ENCODE measurements around the gene RHOA.

The RHOA gene

DNA sequence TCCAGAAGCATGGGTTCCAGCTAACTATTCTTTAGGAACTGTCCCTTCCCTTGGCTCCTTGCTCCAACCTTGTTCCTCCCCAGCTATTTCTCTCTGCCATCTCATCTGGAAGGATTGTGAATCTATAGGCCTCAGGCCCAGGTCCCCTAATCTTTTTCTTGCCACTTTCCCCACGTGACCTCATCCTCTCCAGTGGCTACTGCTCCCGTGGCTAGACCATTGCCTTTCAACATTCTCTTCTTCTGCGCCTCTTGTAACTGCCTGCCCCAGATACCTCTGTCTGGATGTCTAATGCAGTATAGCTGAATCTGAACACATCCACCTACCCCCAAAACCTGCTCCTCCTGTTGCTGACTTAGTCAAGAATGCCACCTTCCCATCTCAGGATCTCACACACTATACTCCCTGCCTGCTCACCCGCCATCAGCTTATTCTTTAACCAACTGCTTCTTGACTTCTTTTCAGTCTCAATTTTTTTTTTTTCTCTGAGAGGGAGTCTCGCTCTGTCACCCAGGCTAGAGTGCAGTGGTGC, 58.8 kb downstream of the RHOA start:
- POLR2A ChIA-PET = interaction anchor here (0.9 to 2.5 kb wide), 2 partner anchors 13 to 59 kb away, joined by 5 to 15 read pairs; partner anchors contain the start of genes RHOA, TCTA and USP4
- CTCF ChIA-PET = interaction anchor here (0.7 kb wide), 1 partner anchor 284 kb away, joined by 3 read pairs; no protein-coding TSS in a partner anchor
- Histone ChIP-seq H3K36me3 (ENCODE audit: control insufficient read depth in 2 of 2, insufficient read depth in 1 of 2, low read length in 2 of 2) (peaks cover 0 to 18% of the 10 kb centered on the region in 2 experiments; a peak in 2 of 3 replicates), H3K4me3 (ENCODE audit: low read depth, low read length) (no peak overlapping the region), H3K4me1 (ENCODE audit: control insufficient read depth, insufficient read depth, low read length) (no peaks in the 10 kb centered on the region), H3K9me3 (ENCODE audit: control insufficient read depth, insufficient read depth, low read depth, low read length) (no peaks in the 10 kb centered on the region), H3K27ac (ENCODE audit: extremely low read depth, low read depth, low read length) (no peak overlapping the region)
- no peak for TF ChIP-seq ZNF19 (tag by site-specific recombination; IDR thresholded peaks at IDR 0.05; ENCODE audit: low read depth)
- TF ChIP-seq ZNF529 (tag by site-specific recombination; IDR thresholded peaks at IDR 0.05; ENCODE audit: insufficient replicate concordance) = no peak
- no peak for TF ChIP-seq ZNF311 (tag by site-specific recombination; IDR thresholded peaks at IDR 0.05; ENCODE audit: borderline replicate concordance)
- TF ChIP-seq ZBTB21 (tag by site-specific recombination; IDR thresholded peaks at IDR 0.05) = no peak

DNA sequence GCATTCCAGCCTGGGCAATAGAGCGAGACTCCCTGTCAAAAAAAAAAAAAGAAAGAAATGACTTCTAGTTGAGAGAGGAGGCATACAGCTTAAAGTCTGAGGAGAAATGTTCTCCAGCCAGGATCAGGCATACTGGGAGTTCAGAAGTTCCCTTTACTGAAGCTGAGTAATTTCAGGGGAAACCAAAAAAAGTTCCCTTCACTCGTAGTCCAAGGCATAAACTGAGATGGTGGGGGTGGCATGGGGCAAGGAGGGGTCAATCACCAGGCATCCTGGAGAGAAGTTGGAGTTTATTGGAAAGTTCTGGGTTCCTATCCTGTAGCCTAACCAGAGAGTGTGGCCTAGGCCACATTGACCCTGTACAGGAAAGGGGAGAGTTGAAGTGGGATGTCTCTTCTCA, 59.5 kb downstream of the RHOA start:
- ChIA-PET CTCF (no interaction called here), POLR2A (interaction anchor here (0.9 to 2.5 kb wide), 2 partner anchors 12 to 60 kb away, joined by 5 to 15 read pairs; partner anchors contain the start of genes RHOA, TCTA and USP4)
- no peak overlapping the region for H3K27ac ChIP-seq (ENCODE audit: extremely low read depth, low read depth, low read length)
- TF ChIP-seq OVOL3 (tag by site-specific recombination; IDR thresholded peaks at IDR 0.05) (no peak), ZNF791 (tag by site-specific recombination; IDR thresholded peaks at IDR 0.05) (no peak), ZNF133 (tag by site-specific recombination; IDR thresholded peaks at IDR 0.05) (no peak), EGR2 (tag by site-specific recombination; IDR thresholded peaks at IDR 0.05; ENCODE audit: low read depth) (no peak), ZNF792 (tag by site-specific recombination; IDR thresholded peaks at IDR 0.05) (no peak), ZNF610 (tag by site-specific recombination; IDR thresholded peaks at IDR 0.05; ENCODE audit: borderline replicate concordance) (no peak), ZNF473 (tag by site-specific recombination; IDR thresholded peaks at IDR 0.05) (no peak), ZNF521 (tag by site-specific recombination; IDR thresholded peaks at IDR 0.05) (no peak), ZNF112 (tag by site-specific recombination; IDR thresholded peaks at IDR 0.05) (no peak), ZNF561 (tag by site-specific recombination; IDR thresholded peaks at IDR 0.05; ENCODE audit: borderline replicate concordance) (no peak), ZSCAN23 (tag by site-specific recombination; IDR thresholded peaks at IDR 0.05) (no peak), YY2 (tag by site-specific recombination; IDR thresholded peaks at IDR 0.05) (no peak), ZNF266 (tag by site-specific recombination; IDR thresholded peaks at IDR 0.05; ENCODE audit: low read depth) (no peak), ZEB2 (tag by site-specific recombination; IDR thresholded peaks at IDR 0.05) (no peak)
- TF ChIP-seq, protein P1, sequence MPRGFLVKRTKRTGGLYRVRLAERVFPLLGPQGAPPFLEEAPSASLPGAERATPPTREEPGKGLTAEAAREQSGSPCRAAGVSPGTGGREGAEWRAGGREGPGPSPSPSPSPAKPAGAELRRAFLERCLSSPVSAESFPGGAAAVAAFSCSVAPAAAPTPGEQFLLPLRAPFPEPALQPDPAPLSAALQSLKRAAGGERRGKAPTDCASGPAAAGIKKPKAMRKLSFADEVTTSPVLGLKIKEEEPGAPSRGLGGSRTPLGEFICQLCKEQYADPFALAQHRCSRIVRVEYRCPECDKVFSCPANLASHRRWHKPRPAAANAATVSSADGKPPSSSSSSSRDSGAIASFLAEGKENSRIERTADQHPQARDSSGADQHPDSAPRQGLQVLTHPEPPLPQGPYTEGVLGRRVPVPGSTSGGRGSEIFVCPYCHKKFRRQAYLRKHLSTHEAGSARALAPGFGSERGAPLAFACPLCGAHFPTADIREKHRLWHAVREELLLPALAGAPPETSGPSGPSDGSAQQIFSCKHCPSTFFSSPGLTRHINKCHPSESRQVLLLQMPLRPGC (tag by site-specific recombination; IDR thresholded peaks at IDR 0.05) = no peak
- TF ChIP-seq, protein P2, sequence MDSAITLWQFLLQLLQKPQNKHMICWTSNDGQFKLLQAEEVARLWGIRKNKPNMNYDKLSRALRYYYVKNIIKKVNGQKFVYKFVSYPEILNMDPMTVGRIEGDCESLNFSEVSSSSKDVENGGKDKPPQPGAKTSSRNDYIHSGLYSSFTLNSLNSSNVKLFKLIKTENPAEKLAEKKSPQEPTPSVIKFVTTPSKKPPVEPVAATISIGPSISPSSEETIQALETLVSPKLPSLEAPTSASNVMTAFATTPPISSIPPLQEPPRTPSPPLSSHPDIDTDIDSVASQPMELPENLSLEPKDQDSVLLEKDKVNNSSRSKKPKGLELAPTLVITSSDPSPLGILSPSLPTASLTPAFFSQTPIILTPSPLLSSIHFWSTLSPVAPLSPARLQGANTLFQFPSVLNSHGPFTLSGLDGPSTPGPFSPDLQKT (IDR thresholded peaks at IDR 0.05; ENCODE audit: borderline replicate concordance, low read depth, low read length) = no peak
- TF ChIP-seq, protein P3, sequence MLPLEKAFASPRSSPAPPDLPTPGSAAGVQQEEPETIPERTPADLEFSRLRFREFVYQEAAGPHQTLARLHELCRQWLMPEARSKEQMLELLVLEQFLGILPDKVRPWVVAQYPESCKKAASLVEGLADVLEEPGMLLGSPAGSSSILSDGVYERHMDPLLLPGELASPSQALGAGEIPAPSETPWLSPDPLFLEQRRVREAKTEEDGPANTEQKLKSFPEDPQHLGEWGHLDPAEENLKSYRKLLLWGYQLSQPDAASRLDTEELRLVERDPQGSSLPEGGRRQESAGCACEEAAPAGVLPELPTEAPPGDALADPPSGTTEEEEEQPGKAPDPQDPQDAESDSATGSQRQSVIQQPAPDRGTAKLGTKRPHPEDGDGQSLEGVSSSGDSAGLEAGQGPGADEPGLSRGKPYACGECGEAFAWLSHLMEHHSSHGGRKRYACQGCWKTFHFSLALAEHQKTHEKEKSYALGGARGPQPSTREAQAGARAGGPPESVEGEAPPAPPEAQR (tag by site-specific recombination; IDR thresholded peaks at IDR 0.05) = no peak
- TF ChIP-seq, protein P4, sequence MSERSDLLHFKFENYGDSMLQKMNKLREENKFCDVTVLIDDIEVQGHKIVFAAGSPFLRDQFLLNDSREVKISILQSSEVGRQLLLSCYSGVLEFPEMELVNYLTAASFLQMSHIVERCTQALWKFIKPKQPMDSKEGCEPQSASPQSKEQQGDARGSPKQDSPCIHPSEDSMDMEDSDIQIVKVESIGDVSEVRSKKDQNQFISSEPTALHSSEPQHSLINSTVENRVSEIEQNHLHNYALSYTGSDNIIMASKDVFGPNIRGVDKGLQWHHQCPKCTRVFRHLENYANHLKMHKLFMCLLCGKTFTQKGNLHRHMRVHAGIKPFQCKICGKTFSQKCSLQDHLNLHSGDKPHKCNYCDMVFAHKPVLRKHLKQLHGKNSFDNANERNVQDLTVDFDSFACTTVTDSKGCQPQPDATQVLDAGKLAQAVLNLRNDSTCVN (tag by site-specific recombination; optimal IDR thresholded peaks at IDR 0.05) = no peak
- no peaks in the 10 kb centered on the region for H3K4me1 ChIP-seq (ENCODE audit: control insufficient read depth, insufficient read depth, low read length)
- no peak overlapping the region for H3K4me3 ChIP-seq (ENCODE audit: low read depth, low read length)
- no peaks in the 10 kb centered on the region for H3K9me3 ChIP-seq (ENCODE audit: control insufficient read depth, insufficient read depth, low read depth, low read length)
- H3K36me3 ChIP-seq (ENCODE audit: control insufficient read depth in 2 of 2, insufficient read depth in 1 of 2, low read length in 2 of 2) = peaks cover 0 to 18% of the 10 kb centered on the region in 2 experiments; a peak in 2 of 3 replicates

Measured in HEK293 (cell line).